ENCODE results near the gene MAN2C1.

DNA sequence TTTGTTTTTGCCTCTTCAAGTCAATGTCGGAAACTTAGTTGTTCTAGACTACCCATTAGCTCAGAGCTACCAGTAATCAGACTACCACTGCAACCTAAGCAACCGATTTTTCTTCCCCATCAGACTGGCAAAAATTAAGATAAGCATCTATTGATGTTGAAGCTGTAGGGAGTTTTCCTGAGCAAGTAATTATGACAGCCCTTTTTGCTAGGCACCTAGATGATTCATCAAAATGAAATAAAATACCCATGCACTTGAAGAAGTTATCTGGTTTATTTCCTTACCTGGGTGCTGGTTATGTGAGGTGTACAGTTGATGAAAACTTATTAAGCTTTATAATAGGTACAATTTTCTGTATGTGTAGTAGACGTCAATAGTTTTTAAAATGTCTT, 33.1 kb downstream of the MAN2C1 start:
- TF ChIP-seq CTCF (IDR thresholded peaks at IDR 0.05) = no peak
- TF ChIP-seq EP300 (IDR thresholded peaks at IDR 0.05) = no peak
